ENCODE data around the gene FAM135A. TPM values are rescaled to one million over a fixed set of nuclear protein-coding genes. Genes with fewer than 3 reads are reported as not detected.

FAM135A gene
- total and polyA plus RNA-seq, 2 of the 8 experiments (the other 6 are each of a cell fraction or from before 2014, with no cell fraction given) = 17.4 to 35.7 TPM

DNA sequence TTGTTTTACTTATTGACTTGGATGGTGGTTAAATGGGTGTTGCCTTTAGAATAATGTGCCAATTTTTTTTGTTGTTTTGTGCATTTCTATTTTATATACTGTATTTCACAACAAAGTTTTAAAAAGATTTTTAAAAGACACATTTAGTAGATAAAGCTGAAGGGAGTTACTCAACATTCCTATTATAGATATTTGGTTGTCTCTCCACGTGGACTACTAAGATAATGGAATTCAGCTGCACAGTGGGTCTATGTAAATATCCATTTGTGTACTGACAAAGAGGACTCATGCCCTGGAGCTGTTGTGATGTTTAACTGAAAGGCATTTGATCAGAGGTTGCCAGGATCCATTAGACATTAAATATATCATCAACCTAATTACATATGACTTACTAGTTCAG, 23.2 kb upstream of the FAM135A start (continued):
- TF ChIP-seq CHD1 (IDR thresholded peaks at IDR 0.05; ENCODE audit: low read depth, low read length) = no peak
- TF ChIP-seq POU5F1 (IDR thresholded peaks at IDR 0.05; ENCODE audit: low read depth, low read length) = no peak
- TF ChIP-seq TAF7 (optimal IDR thresholded peaks at IDR 0.05; ENCODE audit: borderline replicate concordance, low read depth, low read length) = no peak
- no peak for TF ChIP-seq KDM1A (IDR thresholded peaks at IDR 0.05; ENCODE audit: borderline replicate concordance, low read length)
- no peak for TF ChIP-seq USF2 (IDR thresholded peaks at IDR 0.05; ENCODE audit: low read length)
- no peak for TF ChIP-seq PHF8 (conservative IDR thresholded peaks at IDR 0.05; ENCODE audit: low read depth, low read length)
- TF ChIP-seq SP4 (IDR thresholded peaks at IDR 0.05; ENCODE audit: low read length) = no peak

Measured in H1 (cell line).